SHP77 treated with DMSO at 0.1 percent for 48 hours (cell line): ENCODE measurements around the gene BASP1.
"Not testable (repeated sequence)": the region's sequence is repeated elsewhere in the genome, so short reads cannot be mapped to it uniquely, and the experiment has no call there.

Experiments used
- DNase-seq: peaks from one replicate; lab custom pipeline; 2025; lab: John Stamatoyannopoulos, UW

BASP1 gene

DNA sequence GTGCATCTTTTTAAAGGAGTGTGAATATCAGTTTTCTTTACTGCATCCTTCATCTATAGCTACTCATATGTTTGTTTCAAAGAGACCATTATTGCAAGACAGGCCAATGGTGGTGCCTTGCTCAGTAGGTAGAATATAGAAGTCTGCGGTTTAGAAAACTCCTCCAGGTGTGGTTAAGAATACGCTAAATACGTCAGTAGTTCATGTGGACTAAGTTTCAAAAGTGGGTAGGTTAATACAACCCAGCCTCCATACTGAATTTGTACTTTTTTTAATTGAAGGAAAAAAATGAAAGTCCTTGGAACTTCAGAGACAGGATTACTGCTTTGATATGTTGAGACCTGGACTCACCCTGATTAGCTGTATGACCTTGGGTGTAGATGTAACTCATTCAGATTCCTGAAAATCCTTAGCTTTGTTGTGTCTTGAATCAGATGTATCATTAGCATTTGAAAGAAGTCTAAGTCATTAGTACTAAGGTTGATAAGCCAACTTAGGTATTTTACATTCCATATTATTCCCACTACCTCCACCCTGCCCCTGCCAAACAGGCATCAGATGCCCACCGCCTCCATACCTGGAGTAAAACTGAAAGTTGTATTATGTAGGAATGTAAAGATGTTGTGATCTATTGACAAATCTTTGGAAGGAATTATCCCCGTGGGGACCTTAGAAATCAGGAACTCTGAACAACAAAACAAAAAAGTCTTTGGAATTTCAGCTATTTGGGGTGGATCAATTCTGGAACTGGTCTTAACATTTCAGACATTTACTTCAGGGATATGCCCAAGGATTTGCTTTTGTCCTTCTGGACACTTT lies 6.1 kb downstream of the BASP1 start:
- DNase-seq = no peak

DNA sequence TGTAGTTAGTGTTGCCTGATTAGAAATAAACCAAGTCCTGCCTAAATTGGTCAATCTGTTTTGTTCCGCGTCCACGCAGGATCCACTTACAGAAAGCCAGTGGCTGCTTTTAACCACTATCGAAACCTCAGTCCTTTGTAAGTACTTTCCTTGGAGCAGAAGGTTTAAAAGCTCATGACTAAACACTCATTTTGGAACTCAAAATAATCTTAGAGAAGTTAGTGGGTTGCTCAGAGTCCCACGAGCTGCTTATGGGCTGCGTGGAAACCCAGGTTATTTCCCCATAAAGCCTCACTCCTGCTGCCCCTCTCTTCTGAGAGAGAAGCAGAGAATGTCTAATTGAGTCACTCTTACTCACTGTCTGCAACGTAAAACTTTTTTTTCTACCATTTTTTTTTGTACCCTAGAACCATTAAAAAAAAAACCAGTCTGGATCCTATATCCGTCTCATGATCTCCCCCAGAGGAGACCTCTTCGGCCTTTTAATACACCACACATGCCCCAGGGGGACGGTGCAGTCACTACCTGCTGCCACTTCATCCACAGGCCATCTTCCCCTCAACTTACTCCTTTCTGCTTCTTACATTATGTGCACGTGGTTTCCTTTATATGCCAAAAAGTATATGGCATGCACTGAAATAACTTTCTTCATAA lies 7.6 kb downstream of the BASP1 start:
- no peak for DNase-seq

DNA sequence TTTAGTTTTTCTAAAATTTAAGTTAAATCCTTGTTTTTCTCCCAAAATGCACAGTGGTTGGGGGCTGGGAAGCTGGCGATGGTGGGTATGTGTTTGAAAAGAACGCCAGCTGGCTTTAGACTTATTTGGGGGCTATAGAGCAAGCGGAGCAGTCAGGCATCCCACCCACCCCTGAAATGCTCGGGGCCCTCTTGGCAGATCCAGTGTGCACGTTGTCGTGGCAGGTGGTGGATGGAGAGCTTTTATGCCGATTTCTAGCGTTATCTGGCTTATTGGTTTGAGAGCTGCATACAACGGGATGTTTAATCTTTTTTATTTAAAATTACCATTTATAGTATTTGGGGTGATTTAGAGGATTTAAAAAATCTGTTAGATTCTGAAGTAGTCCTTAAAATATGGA lies 8.1 kb downstream of the BASP1 start:
- no peak for DNase-seq

DNA sequence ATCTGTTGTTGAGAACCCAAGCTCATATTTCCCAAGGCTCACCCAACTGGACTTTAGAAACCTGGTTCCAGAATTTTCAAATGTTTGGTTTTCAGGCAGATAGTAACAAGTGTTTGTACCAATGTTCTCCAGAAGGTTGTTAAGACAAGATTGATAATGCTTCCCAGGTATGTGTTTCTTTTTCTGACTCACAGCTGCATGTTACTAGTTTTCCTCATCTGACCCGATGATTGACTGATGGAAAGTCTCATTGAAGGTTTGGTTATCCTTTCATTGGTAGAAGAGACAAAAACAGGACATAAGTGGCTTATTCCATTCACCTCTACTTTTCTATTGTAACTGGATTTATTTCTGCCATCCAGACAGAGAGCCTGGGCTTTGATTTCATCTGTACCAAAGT lies 10.4 kb downstream of the BASP1 start:
- no peak for DNase-seq

DNA sequence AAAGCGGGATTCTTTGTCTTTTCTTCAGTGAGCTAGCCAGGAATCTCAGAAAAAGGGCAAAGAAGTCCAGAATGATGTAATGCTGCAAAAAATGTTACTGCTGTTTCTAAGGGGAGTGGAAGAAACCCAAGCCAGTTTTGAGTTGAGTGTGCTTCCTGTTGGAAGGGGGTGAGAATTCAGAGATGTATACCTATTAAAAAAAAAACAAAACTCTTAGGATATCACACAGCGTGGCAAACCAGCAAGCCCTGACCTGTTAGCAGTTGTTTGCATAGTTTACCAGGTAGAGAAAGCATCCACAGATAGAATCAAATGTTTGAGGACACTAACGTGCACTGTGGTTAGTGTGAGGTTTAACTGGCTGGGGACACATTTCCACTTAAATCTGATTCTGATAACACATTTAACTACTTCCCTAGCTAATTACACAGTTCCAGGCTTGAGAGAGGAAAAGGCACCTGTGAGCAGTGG lies 11.4 kb downstream of the BASP1 start:
- no peak for DNase-seq

DNA sequence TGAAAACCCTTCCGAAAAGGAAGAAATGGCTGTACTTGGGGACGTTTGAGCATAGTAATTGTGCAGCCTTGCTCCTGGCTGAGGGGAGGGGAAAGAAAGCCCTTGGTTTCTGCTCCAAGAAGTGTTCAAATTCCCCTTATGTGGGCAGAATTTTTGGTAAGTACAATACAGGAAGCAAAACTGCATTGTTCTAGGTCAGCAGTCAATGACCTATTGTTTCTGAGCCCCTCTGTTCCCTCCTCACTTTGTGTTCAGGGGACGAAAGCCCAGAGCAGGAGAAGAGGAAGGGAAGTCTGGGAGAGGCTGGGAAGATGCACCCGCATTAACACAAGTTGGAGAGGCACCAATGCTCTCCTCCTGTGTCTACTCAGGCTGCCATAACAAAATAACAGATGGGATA lies 11.9 kb downstream of the BASP1 start:
- DNase-seq = no peak

DNA sequence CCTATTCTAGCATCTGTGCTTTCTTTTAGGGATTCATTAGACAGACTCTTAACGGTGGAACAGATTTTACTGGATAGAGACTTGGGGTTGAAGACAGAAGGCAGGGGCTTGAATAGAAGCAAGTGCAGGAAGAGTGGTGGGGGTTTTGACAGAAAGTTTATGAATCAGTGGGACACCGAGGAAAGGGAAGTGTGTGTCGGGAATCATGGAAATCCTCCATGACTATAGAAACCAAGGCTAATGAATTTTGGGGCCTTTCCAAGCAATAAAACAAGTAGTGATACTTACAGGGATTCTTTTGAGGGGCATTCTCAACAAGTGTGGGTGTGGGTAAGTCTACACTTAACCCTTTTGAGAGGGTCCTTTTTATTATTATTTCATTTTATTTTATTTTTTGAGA lies 12.8 kb downstream of the BASP1 start:
- no peak for DNase-seq

DNA sequence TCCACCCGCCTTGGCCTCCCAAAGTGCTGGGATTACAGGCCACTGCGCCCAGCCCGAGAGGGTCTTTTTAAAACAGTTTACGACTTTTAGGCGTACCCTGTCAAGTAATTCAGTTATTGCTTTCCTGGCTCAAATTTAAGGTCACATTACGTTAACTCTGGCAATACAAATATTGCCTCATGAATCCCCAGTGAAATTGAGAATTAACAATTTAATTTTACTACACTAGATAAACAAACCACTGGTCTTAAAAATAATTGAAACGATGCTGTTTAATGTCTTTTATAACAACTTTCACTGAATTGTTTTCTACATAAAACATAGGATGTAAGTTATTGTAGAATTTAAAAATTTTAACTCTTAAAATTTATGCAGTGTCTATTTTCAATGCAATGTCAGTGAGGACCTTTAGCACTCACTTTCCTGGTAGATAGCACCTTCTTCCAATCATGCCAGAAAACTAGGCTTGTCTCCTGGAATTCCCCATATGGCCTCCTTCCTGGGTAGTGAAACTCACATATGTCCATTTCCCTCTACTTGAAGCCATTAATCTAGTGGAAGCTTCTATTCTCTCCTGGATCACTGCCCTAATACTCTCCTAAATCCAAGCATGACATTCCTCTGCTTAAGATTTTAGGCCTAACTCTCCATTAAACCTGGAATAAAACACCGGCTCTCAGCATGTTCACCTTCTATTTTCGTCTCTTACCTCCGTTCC lies 13.5 kb downstream of the BASP1 start:
- no peak for DNase-seq

DNA sequence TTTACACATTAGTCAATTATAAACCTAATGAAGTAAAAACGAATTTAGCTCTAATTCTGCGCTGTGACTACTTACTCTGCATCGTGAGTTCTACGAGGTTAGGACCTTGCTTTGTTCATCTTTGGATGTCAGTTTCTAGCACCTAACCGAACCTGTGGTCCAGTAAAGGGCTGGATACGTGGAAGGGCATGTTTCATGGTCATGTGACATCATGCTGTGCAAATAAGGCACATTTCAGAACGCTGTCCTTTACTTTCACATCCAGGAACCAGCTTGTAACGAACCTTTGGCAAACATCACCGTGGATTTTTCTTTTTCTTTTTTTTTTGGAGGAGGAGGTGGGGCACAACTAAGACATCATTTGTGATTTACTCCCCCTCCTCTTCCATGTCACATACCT lies 15.0 kb downstream of the BASP1 start:
- no peak for DNase-seq

DNA sequence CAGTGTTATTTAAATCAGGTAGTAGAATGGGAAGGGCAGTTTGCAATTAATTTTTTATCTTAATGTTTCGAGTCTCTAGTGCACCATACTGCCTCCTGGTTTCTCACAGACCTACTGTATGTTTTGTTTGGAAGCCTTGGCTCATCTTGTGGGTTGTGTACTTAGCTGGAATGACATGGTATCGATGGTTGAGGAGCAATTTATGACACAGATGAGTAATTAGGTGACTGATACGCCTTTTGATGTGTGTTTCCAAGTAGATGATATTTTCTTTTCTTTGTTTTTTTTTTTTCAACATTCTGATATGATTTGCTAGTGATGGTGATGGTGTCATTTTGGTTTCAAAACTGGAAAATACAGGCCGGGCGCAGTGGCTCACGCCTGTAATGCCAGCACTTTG lies 16.1 kb downstream of the BASP1 start:
- DNase-seq = no peak

DNA sequence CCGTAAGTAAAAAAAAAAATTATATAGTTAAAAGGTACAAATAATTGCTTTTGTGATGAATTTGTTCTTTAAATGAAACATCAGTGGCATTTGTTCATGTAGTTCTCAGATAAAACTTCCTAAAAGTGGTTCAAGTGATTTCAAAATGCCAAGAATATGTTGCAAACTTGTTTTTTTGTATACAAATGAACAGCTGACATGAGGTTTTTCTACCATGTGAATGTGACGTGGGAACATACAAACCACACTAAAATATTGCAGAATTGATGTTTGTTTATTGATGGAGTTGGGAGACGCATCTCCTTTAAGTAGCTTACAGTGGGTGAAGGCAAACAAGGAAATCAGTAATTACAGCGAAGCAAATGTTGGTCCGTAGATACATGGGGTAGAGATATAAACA lies 16.9 kb downstream of the BASP1 start:
- no peak for DNase-seq

DNA sequence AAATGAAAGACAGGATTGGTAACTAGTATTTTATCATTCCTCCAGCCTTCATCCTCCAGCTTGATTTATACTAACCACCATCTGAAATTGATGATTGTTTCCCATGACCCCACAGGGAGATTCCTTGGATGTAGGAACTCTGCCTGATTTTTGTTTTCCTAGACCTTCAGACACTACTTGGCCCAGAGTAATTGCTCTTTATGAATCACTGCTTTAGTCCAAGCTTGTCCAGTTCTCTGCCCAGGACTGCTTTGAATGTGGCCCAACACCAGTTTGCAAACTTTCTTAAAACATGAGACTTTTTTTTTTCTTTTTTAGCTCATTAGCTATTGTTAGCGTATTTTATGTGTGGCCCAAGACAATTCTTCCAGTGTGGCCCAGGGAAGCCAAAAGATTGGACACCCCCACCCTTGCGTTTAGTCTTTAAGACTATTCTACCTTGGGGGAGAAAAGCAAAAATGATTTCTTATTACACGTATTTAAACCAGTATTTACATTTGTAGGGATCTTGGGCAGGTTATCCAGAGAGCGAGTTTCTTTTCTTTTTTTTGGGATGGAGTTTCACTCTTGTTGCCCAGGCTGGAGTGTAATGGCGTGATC lies 18.4 kb downstream of the BASP1 start:
- no peak for DNase-seq

DNA sequence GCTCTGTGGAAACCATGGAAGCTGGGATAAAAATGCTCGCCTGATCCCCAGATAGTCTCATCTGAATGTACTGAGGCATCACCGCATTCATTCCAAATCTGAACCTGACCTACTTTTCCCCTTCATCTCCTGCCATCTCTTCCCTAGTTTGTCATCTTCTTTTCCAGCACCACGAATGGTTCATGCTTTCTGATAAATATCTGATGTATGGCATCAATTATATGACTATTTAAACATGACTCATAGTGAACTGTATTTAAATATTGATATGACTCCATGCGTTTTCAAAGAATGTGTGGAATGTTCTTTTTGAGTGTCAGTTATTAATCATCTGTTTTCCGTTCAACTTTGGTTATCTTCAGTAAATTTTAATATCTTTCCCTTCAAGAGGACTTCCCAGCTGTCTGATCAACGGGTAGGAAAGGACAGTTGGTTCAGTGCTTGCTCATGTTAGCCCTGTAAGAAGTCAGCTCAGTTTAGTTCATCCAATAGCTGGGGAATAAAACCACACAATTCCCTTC lies 21.1 kb downstream of the BASP1 start:
- DNase-seq = no peak

DNA sequence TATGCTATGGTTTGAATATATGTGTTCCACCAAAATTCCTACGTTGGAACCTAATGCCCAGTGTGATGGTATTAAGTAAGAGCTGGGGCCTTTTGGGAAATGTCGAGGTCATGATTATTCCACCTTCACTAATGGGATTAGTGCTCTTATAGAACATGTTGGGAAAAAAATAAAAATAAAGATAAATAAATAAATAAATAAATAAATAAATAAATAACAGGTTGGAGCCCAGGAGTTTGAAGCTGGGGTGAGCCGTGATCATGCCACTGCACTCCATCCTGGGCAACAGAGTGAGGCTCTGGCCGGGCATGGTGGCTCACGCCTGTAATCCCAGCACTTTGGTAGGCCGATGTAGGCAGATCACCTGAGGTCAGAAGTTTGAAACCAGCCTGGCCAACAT lies 22.5 kb downstream of the BASP1 start:
- no peak for DNase-seq

DNA sequence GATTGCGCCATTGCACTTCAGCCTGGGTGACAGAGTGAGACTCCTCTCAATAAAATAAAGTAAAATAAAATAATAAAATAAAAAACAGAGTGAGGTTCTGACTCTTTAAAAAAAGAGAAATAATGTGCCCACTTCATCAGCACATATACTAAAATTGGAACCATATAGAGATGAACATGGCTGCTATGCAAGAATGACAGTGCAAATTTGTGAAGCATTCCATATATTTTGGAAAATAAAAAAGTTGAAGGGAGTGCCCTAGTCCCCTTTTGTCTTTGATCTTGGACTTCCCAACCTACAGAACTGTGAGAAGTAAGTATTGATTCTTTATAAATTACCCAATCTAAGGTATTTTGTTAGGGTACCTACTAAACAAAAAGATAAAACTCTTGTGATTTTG lies 23.1 kb downstream of the BASP1 start:
- DNase-seq = no peak

DNA sequence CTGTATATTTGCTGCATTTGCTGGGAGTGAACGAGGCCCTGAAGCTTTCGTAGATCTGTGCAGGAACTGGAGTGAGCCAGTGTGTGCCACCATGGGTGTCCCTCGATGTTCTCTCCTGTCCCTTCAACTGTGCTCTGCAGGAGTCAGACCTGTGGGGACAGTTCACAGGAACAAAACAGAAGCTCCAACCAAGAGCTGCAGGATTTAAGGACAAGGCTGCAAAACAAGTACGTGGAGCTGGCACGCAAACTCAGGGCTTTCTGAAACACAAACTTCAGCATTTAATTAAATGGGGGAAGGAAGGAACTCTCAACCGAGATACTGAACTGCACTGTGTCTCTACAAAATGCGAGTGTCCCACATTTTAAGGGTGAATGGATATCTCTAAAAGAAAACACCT lies 24.2 kb downstream of the BASP1 start:
- no peak for DNase-seq

DNA sequence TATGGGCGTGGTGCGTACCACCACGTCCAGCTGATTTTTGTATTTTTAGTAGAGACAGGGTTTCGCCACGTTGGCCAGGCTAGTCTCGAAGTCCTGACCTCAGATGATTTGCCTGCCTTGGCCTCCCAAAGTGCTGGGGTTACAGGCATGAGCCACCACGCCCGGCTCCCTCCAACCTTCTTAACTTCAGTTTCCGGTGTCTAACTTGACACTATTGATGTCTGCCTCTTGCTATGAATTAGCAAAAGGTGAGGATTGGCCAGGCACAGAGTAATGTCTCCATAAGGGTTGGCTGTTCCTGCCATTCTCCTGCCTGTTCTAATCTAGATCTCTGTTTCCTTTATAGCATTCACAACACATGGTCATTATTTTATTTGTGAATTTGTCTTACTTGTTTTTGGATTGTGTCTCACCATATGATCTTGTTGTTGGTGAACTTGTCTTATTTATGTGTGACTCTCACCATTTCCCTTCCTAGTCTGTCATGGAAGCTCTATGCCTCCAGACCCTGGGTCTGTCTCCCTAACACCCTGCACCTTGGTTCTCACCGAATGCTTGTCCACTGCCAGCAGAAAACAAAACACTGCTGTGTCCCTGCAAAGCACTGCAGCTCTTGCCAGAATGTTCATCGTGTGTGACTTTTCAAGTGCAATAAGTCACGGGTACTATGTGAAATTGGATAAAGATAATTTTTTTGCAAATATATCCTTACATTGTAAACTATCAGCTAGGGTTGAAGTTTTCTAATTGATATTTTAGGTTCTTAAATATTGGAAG lies 26.0 kb downstream of the BASP1 start:
- no peak for DNase-seq

DNA sequence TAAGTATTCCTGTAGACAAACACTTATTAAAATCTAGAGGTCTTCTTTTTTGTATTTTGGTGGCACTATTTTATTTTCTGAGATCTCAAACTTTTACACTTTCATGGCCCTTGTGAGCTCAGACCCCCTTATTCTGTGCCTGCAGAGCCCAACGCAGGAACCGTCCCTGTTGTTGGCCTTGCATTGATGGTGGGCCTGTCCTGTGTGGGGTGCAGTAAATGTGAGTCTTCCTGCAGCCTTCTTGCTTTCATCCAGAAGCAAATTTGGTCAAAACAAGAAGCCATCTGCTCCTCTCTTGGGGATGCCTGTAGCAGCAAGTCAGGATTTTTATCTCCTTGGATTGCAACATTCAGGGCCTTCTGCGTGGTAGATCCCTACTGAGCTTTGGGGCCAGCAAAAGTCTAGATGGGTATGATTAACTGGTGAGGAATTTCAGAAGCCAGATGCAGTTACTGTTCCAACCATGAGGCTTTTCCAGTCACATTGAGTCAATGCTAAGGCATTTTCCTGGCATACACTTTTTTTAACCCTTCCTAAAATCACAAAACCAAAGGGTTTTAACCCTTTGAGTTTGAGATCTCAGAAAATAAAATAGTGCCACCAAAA lies 31.7 kb downstream of the BASP1 start:
- no peak for DNase-seq

DNA sequence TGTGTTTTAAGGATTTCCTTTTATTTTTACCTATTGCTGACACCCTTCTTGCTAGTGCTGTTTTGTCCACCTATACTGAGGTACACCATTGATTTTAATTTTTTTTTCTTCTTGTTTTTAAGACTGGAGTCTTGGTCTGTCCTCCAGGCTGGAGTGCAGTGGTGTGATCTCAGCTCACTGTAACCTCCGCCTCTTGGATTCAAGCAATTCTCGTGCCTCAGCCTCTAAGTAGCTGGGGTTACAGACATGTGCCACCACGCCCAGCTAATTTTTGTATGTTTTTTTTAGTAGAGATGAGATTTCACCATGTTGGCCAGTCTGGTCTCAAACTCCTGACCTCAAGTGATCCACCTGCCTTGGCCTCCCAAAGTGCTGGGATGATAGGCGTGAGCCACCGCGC lies 32.4 kb downstream of the BASP1 start:
- not testable (repeated sequence) for DNase-seq

DNA sequence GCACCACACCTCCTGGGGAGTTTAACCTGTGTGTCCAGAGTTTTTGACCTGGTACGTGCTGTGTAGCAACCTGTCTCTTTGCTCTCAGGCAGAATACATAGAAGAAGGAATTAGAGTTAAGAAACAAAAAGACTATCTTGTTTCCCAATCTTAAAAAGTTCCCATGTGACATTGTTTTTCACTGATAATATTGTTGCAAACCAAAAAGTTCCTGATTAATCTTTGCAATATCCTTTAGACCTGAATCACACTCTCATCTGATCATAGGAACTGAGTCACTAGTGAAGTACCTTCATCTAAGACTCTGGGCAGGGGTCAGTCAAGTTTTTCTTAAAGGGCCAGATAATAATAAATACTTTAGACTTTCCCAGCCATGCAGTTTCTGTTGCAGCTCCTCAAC lies 35.1 kb downstream of the BASP1 start:
- DNase-seq = no peak

DNA sequence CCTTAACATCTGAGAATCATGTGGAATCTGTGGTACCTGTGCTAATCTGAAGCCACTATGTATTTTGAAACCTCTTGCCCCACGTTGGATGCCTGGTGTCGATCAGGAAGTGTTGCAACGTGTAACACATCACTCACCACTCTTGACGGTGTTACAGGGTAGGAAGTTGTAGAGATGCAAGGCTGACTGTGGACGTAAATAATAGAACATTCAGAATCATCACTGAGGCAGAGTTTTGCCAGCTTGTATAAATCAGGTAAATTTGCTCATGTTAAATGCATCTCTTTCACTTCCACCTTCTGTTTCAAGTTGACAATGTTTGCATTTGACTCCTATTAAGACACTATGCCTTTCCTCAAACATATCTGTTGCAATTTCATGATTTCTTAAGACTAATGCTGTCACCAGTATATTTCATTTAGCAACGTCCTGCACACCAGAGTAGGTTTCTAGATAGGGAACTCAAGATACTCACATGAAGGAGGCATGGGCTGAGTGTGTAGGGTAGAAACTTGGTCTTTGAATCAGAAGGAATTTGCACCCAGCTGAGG lies 38.1 kb downstream of the BASP1 start:
- no peak for DNase-seq
